ENCODE results near the gene SUOX. TPM values are rescaled to one million over a fixed set of nuclear protein-coding genes. Genes with fewer than 3 reads are reported as not detected.
"Not testable (repeated sequence)": the region's sequence is repeated elsewhere in the genome, so short reads cannot be mapped to it uniquely, and the experiment has no call there.

The SUOX gene
- total RNA-seq, 1 donor from 2014 or later = 36.0 TPM

DNA sequence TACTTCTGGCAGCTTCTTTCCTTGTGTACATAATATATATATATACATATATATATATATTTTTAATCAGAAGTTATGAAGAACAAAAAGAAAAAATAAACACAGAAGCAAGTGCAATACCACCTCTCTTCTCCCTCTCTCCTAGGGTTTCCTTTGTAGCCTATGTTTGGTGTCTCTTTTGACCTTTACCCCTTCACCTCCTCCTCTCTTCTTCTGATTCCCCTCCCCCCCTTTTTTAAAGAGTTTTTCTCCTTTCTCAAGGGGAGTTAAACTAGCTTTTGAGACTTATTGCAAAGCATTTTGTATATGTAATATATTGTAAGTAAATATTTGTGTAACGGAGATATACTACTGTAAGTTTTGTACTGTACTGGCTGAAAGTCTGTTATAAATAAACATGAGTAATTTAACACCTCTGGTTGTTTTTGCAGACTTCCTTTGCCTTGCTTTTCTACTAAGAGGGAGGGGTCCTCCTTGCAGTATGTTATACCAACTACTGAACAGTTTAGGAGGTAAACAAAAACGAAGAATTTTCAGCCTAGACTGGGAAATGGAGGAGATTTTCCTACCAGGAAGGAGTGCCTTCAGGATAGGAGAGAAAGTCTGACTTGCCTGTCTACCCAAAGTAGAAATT is 41.1 kb downstream of the SUOX start:
- Histone ChIP-seq H3K4me3 (no peak overlapping the region), H3K36me3 (peaks cover 44% of the 10 kb centered on the region), H3K27ac (replicated peaks) (no peak overlapping the region), H3K9me3 (replicated peaks) (no peaks in the 10 kb centered on the region), H3K4me1 (peaks cover 22% of the 10 kb centered on the region), H3K27me3 (ENCODE audit: low read depth) (no peaks in the 10 kb centered on the region)
- TF ChIP-seq, protein P1, sequence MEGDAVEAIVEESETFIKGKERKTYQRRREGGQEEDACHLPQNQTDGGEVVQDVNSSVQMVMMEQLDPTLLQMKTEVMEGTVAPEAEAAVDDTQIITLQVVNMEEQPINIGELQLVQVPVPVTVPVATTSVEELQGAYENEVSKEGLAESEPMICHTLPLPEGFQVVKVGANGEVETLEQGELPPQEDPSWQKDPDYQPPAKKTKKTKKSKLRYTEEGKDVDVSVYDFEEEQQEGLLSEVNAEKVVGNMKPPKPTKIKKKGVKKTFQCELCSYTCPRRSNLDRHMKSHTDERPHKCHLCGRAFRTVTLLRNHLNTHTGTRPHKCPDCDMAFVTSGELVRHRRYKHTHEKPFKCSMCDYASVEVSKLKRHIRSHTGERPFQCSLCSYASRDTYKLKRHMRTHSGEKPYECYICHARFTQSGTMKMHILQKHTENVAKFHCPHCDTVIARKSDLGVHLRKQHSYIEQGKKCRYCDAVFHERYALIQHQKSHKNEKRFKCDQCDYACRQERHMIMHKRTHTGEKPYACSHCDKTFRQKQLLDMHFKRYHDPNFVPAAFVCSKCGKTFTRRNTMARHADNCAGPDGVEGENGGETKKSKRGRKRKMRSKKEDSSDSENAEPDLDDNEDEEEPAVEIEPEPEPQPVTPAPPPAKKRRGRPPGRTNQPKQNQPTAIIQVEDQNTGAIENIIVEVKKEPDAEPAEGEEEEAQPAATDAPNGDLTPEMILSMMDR (IDR thresholded peaks at IDR 0.05; ENCODE audit: borderline replicate concordance) = no peak
- intact Hi-C loops (cut with micrococcal nuclease) = no loop called here
- no peak for DNase-seq

DNA sequence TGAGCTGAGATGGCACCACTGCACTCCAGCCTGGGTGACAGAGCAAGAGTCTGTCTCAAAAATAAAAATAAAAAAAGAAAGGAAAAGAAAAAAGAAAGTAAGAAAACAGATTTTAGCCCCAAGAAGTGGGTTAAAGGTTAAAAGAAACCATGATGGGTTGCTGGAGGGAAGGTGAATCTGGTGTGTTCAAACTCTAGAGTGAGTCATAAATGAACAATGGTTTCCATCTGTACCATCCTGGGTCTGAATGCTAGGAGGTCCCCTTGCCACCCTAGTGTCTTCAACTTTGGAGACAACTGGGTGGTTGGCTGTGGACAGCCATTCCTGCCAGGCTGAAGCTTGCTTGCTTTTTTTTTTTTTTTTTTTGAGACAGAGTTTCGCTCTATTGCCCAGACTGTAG is 43.1 kb downstream of the SUOX start:
- no peak overlapping the region for H3K27ac ChIP-seq (replicated peaks)
- no peaks in the 10 kb centered on the region for H3K27me3 ChIP-seq (ENCODE audit: low read depth)
- no peak overlapping the region for H3K4me3 ChIP-seq
- TF ChIP-seq, protein P1 (IDR thresholded peaks at IDR 0.05; ENCODE audit: borderline replicate concordance) = no peak
- no peaks in the 10 kb centered on the region for H3K9me3 ChIP-seq (replicated peaks)
- DNase-seq = no peak
- intact Hi-C loops (cut with micrococcal nuclease) = no loop called here
- peaks cover 45% of the 10 kb centered on the region for H3K36me3 ChIP-seq
- H3K4me1 ChIP-seq = peaks cover 30% of the 10 kb centered on the region

DNA sequence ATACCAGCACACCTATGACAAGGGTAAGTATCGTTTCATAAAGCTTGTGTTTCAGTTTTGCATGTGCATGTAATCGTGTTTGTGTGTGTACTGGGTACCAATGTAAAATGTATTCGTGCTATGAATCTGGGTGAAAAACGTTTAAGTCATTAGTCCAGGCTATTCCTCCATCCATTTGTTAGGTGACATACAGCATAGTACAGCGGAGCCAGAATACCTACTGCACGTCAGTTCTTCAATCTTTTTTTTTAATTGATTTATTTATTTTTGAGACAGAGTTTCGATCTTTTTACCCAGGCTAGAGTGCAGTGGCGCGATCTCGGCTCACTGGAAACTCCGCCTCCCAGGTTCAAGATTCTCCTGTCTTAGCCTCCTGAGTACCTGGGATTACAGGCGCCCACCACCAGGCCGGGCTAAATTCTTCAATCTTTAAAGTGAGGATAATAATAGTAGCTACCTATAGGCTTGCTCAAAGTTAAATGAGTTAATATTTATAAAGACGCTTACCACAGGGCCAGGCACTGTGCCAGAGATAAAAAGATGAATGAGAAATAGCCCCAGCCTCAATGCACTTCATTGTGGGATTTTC is 44.0 kb downstream of the SUOX start:
- no peak for DNase-seq
- TF ChIP-seq, protein P1 (IDR thresholded peaks at IDR 0.05; ENCODE audit: borderline replicate concordance) = no peak
- H3K27me3 ChIP-seq (ENCODE audit: low read depth) = no peaks in the 10 kb centered on the region
- intact Hi-C loops (cut with micrococcal nuclease) = no loop called here
- H3K36me3 ChIP-seq = peaks cover 45% of the 10 kb centered on the region
- peaks cover 30% of the 10 kb centered on the region for H3K4me1 ChIP-seq
- H3K27ac ChIP-seq (replicated peaks) = peak overlapping the region; percentile 91
- peak overlapping the region; percentile 87 for H3K4me3 ChIP-seq
- H3K9me3 ChIP-seq (replicated peaks) = no peaks in the 10 kb centered on the region

DNA sequence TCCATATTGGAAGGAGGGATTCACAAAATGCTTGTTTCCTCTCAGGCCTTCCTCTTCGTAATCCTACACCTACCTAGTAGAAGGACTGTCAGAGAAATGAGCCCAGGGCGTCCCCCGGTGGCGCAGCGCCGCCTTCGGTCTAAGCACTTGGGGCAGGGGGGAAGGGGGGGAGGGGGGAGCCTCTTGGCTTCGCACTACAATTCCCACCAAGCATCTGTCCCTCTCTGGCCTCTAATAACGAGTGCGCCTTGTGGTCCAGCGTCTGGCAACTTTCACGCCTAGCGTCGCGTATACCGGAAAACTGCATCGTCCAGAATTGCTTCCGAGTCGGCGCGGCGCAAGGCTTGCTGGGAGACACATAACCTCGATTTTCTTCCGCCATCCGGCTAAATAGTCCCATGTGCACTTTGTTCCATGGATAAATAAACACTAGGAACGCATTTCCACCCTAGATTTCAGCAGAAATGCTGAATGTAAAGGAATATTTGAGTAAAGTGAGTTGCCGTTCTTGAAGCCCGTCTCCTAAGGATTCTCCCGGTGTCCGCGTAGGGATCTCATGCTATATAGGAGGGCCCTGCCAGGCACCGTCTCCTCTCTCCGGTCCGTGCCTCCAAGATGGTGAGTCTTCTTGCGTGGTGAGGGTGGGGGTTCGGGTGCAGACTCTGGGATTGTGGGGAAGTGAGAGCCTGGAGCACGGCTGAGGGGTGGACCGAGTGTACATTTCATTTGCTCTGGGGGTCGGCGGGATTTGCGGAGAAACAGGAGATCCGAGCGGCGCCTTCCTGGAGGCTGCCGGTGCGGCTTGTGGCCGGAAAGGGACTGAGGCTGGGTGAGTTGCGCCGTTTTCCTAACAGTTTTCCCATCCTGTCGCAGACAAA is 44.7 kb downstream of the SUOX start, which contains the start of gene RPS26:
Gene RPS26, plus strand, starts transcription at position 367 of the 878 bp plus-strand sequence. Its CDS starts 249 bp downstream, at position 616.
- TF ChIP-seq, protein P1 (IDR thresholded peaks at IDR 0.05; ENCODE audit: borderline replicate concordance) = peak; percentile 49
- Histone ChIP-seq H3K4me1 (peaks cover 30% of the 10 kb centered on the region), H3K27ac (replicated peaks) (peak within 1 kb of the TSS; percentile 91), H3K9me3 (replicated peaks) (no peaks in the 10 kb centered on the region), H3K27me3 (ENCODE audit: low read depth) (no peaks in the 10 kb centered on the region), H3K36me3 (peaks cover 41% of the 10 kb centered on the region), H3K4me3 (peak within 1 kb of the TSS; percentile 87)
- DNase-seq = peak; percentile 94
- intact Hi-C loops (cut with micrococcal nuclease) = no loop called here

DNA sequence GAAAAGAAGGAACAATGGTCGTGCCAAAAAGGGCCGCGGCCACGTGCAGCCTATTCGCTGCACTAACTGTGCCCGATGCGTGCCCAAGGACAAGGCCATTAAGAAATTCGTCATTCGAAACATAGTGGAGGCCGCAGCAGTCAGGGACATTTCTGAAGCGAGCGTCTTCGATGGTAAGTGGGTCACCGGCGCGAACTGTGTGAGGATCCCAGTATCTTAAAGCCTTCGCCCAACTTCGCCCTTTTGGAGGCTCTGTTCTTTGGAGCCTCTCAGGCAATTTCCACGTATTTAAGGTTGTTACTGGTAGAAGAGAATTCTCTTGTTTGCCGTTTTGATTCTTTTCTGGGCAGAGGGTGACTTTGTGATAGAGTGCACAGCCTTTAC is 45.3 kb downstream of the SUOX start:
- Histone ChIP-seq H3K36me3 (peaks cover 37% of the 10 kb centered on the region), H3K27ac (replicated peaks) (peak overlapping the region; percentile 91), H3K4me1 (peaks cover 30% of the 10 kb centered on the region), H3K4me3 (peak overlapping the region; percentile 87)
- H3K27me3 ChIP-seq (ENCODE audit: low read depth); DNase-seq; intact Hi-C loops (cut with micrococcal nuclease); H3K9me3 ChIP-seq (replicated peaks): not testable (repeated sequence)

Measured in left ventricle myocardium inferior (tissue), 1 donor.